ENCODE results near the gene PKP4. TPM values are rescaled to one million over a fixed set of nuclear protein-coding genes. Genes with fewer than 3 reads are reported as not detected.
"Not testable (repeated sequence)": the region's sequence is repeated elsewhere in the genome, so short reads cannot be mapped to it uniquely, and the experiment has no call there.

The PKP4 gene
- total RNA-seq, 1 donor from 2014 or later, result 83.9 TPM

- TF ChIP-seq EZH2phosphoT487 (IDR thresholded peaks at IDR 0.05) (no peak), EZH2 (IDR thresholded peaks at IDR 0.05) (no peak), CTCF (IDR thresholded peaks at IDR 0.05) (no peak)
- Histone ChIP-seq H2AFZ (replicated peaks) (no peak overlapping the region), H3F3A (ENCODE audit: low read depth) (no peaks in the 10 kb centered on the region), H3K79me2 (ENCODE audit: low read depth) (no peaks in the 10 kb centered on the region), H3K4me2 (no peak overlapping the region), H3K27me3 (no peaks in the 10 kb centered on the region), H3K9ac (no peak overlapping the region), H3K9me3 (ENCODE audit: low read depth) (no peaks in the 10 kb centered on the region), H3K4me3 (no peak overlapping the region), H3K36me3 (no peaks in the 10 kb centered on the region), H3K27ac (no peak overlapping the region), H4K20me1 (ENCODE audit: low read depth) (no peaks in the 10 kb centered on the region), H3K4me1 (no peaks in the 10 kb centered on the region)
- Mint-ChIP-seq H3K27ac (no peak overlapping the region), H3K9me3 (peaks cover 10% of the 10 kb centered on the region), H3K27me3 (ENCODE audit: insufficient read depth, low read depth) (peaks cover 2% of the 10 kb centered on the region), H3K4me3 (no peak overlapping the region), H3K4me1 (peaks cover 8% of the 10 kb centered on the region), H3K36me3 (no peaks in the 10 kb centered on the region)
- no peak for DNase-seq (ENCODE audit: low spot score)
Observed at GRCh38 chr2:158699323-158699722, 242.6 kb downstream of the PKP4 start.

GRCh38 chr2:158701101-158701500 lies 244.3 kb downstream of the PKP4 start:
- no peaks in the 10 kb centered on the region for H3K36me3 ChIP-seq
- Mint-ChIP-seq H3K36me3 (no peaks in the 10 kb centered on the region), H3K27ac (no peak overlapping the region), H3K4me3 (no peak overlapping the region), H3K27me3 (ENCODE audit: insufficient read depth, low read depth) (peaks cover 4% of the 10 kb centered on the region), H3K9me3 (peaks cover 22% of the 10 kb centered on the region), H3K4me1 (peaks cover 8% of the 10 kb centered on the region)
- H3K9ac ChIP-seq, result no peak overlapping the region
- no peaks in the 10 kb centered on the region for H3K9me3 ChIP-seq (ENCODE audit: low read depth)
- no peaks in the 10 kb centered on the region for H3K27me3 ChIP-seq
- no peak overlapping the region for H3K4me3 ChIP-seq
- H3K27ac ChIP-seq, result no peak overlapping the region
- no peaks in the 10 kb centered on the region for H4K20me1 ChIP-seq (ENCODE audit: low read depth)
- no peak for DNase-seq (ENCODE audit: low spot score)
- H3K4me2 ChIP-seq, result no peak overlapping the region
- no peak for TF ChIP-seq CTCF (IDR thresholded peaks at IDR 0.05)
- no peak for TF ChIP-seq EZH2phosphoT487 (IDR thresholded peaks at IDR 0.05)
- TF ChIP-seq EZH2 (IDR thresholded peaks at IDR 0.05), result no peak
- H2AFZ ChIP-seq (replicated peaks), result no peak overlapping the region
- no peaks in the 10 kb centered on the region for H3F3A ChIP-seq (ENCODE audit: low read depth)
- no peaks in the 10 kb centered on the region for H3K4me1 ChIP-seq
- no peaks in the 10 kb centered on the region for H3K79me2 ChIP-seq (ENCODE audit: low read depth)

GRCh38 chr2:158702740-158703139 lies 246.0 kb downstream of the PKP4 start:
- no peaks in the 10 kb centered on the region for H3K79me2 ChIP-seq (ENCODE audit: low read depth)
- H3K27me3 ChIP-seq, result no peaks in the 10 kb centered on the region
- no peaks in the 10 kb centered on the region for H3K4me1 ChIP-seq
- no peaks in the 10 kb centered on the region for H3K36me3 Mint-ChIP-seq
- H3K27me3 Mint-ChIP-seq (ENCODE audit: insufficient read depth, low read depth), result peaks cover 2% of the 10 kb centered on the region
- no peak overlapping the region for H3K9ac ChIP-seq
- H3K4me3 ChIP-seq, result no peak overlapping the region
- peaks cover 15% of the 10 kb centered on the region for H3K9me3 Mint-ChIP-seq
- TF ChIP-seq CTCF (IDR thresholded peaks at IDR 0.05) (no peak), EZH2phosphoT487 (IDR thresholded peaks at IDR 0.05) (no peak), EZH2 (IDR thresholded peaks at IDR 0.05) (no peak)
- no peaks in the 10 kb centered on the region for H4K20me1 ChIP-seq (ENCODE audit: low read depth)
- H3K27ac Mint-ChIP-seq, result no peak overlapping the region
- H3K4me3 Mint-ChIP-seq, result no peak overlapping the region
- no peak overlapping the region for H3K27ac ChIP-seq
- no peaks in the 10 kb centered on the region for H3F3A ChIP-seq (ENCODE audit: low read depth)
- no peak overlapping the region for H3K4me2 ChIP-seq
- H3K9me3 ChIP-seq (ENCODE audit: low read depth), result no peaks in the 10 kb centered on the region
- H3K36me3 ChIP-seq, result no peaks in the 10 kb centered on the region
- peaks cover 8% of the 10 kb centered on the region for H3K4me1 Mint-ChIP-seq
- no peak for DNase-seq (ENCODE audit: low spot score)
- no peak overlapping the region for H2AFZ ChIP-seq (replicated peaks)

GRCh38 chr2:158704724-158705465 lies 248.1 kb downstream of the PKP4 start:
- not testable (repeated sequence) for H3F3A ChIP-seq (ENCODE audit: low read depth); H3K9me3 ChIP-seq (ENCODE audit: low read depth); H3K27me3 ChIP-seq; H3K4me2 ChIP-seq; H3K4me1 ChIP-seq; H3K27me3 Mint-ChIP-seq (ENCODE audit: insufficient read depth, low read depth); H4K20me1 ChIP-seq (ENCODE audit: low read depth); H3K4me3 Mint-ChIP-seq; H3K27ac ChIP-seq; DNase-seq (ENCODE audit: low spot score); H3K4me1 Mint-ChIP-seq; H3K36me3 ChIP-seq; H3K36me3 Mint-ChIP-seq; H3K4me3 ChIP-seq; H3K9ac ChIP-seq; H3K27ac Mint-ChIP-seq; H2AFZ ChIP-seq (replicated peaks); H3K79me2 ChIP-seq (ENCODE audit: low read depth)
- H3K9me3 Mint-ChIP-seq, result peaks cover 16% of the 10 kb centered on the region
